CD4-positive, alpha-beta T cell treated with Interleukin-10 for 1 hour (primary cell): Measurements from ENCODE around the gene HM13.
"Not testable (repeated sequence)": the region's sequence is repeated elsewhere in the genome, so short reads cannot be mapped to it uniquely, and the experiment has no call there.

ENCODE experiments used
- DNase-seq: peaks from one replicate; pipeline ENCODE4 v3.0.0-alpha.2; 2020

The HM13 gene

GRCh38 chr20:31568041-31568731 is 53.9 kb downstream of the HM13 start:
- DNase-seq: no peak

- DNase-seq: no peak
Observed at GRCh38 chr20:31568773-31569162, 54.5 kb downstream of the HM13 start.

- peak; percentile 75 for DNase-seq
Observed at GRCh38 chr20:31569163-31570020, 55.1 kb downstream of the HM13 start.

- no peak for DNase-seq
Observed at GRCh38 chr20:31570021-31570463, 55.8 kb downstream of the HM13 start.

GRCh38 chr20:31570735-31571617 is 56.7 kb downstream of the HM13 start:
- DNase-seq: no peak

- DNase-seq: no peak
Observed at GRCh38 chr20:31572042-31572700, 57.9 kb downstream of the HM13 start.

GRCh38 chr20:31572701-31573554 is 58.7 kb downstream of the HM13 start:
- DNase-seq: peak; percentile 90

GRCh38 chr20:31573555-31574321 is 59.5 kb downstream of the HM13 start:
- no peak for DNase-seq

- DNase-seq: not testable (repeated sequence)
Observed at GRCh38 chr20:31574986-31575385, 60.7 kb downstream of the HM13 start.

GRCh38 chr20:31576751-31577150 is 62.5 kb downstream of the HM13 start:
- no peak for DNase-seq

GRCh38 chr20:31577194-31577593 is 63.0 kb downstream of the HM13 start:
- DNase-seq: no peak

- no peak for DNase-seq
Observed at GRCh38 chr20:31578448-31579138, 64.4 kb downstream of the HM13 start.

- no peak for DNase-seq
Observed at GRCh38 chr20:31579245-31579644, 65.0 kb downstream of the HM13 start.

- DNase-seq: not testable (repeated sequence)
Observed at GRCh38 chr20:31579941-31580651, 65.9 kb downstream of the HM13 start.

- no peak for DNase-seq
Observed at GRCh38 chr20:31580706-31581105, 66.5 kb downstream of the HM13 start.

- DNase-seq: no peak
Observed at GRCh38 chr20:31581391-31581790, 67.1 kb downstream of the HM13 start.

- no peak for DNase-seq
Observed at GRCh38 chr20:31587545-31588389, 73.5 kb downstream of the HM13 start.

GRCh38 chr20:31590717-31591225 is 76.5 kb downstream of the HM13 start:
- no peak for DNase-seq
